Mucosa of stomach (tissue), 1 donor: Measurements from ENCODE around the gene ANKDD1B.

Experiments used
- H3K27me3 ChIP-seq: one replicate; pipeline ENCODE4 v1.7.0; 2013; ENCODE audit warnings: mild to moderate bottlenecking, low read length; ENCODE audit not compliant: control insufficient read depth, insufficient read depth
- H3K36me3 ChIP-seq: one replicate; pipeline ENCODE4 v1.7.0; 2013; ENCODE audit warnings: low read length; ENCODE audit not compliant: control insufficient read depth, insufficient read depth
- H3K4me1 ChIP-seq: one replicate; pipeline ENCODE4 v1.7.0; 2013; ENCODE audit warnings: mild to moderate bottlenecking, low read length; ENCODE audit not compliant: control insufficient read depth, insufficient read depth
- H3K4me3 ChIP-seq: one replicate; pipeline ENCODE4 v1.7.0; 2013; ENCODE audit warnings: low read length
- H3K9ac ChIP-seq: one replicate; pipeline ENCODE4 v1.7.0; 2013; ENCODE audit warnings: mild to moderate bottlenecking, low read length, moderate library complexity
- H3K9me3 ChIP-seq: one replicate; pipeline ENCODE4 v1.7.0; 2013; ENCODE audit warnings: mild to moderate bottlenecking, low read length, moderate library complexity; ENCODE audit not compliant: control insufficient read depth
- donor health status: Pancreatic carcinoma.

ANKDD1B gene

GRCh38 chr5:75617736-75618352 is 6.6 kb downstream of the ANKDD1B start:
- no peaks in the 10 kb centered on the region for H3K9me3 ChIP-seq
- no peaks in the 10 kb centered on the region for H3K27me3 ChIP-seq
- no peaks in the 10 kb centered on the region for H3K36me3 ChIP-seq
- H3K4me3 ChIP-seq: no peak overlapping the region
- H3K9ac ChIP-seq: no peak overlapping the region
- H3K4me1 ChIP-seq: peaks cover 53% of the 10 kb centered on the region

- Histone ChIP-seq H3K36me3 (no peaks in the 10 kb centered on the region), H3K4me1 (peaks cover 70% of the 10 kb centered on the region), H3K27me3 (no peaks in the 10 kb centered on the region), H3K9ac (no peak overlapping the region), H3K4me3 (no peak overlapping the region), H3K9me3 (no peaks in the 10 kb centered on the region)
Measured at GRCh38 chr5:75620184-75620959, 9.1 kb downstream of the ANKDD1B start.

GRCh38 chr5:75622564-75622963 is 11.3 kb downstream of the ANKDD1B start:
- H3K4me3 ChIP-seq: no peak overlapping the region
- H3K9me3 ChIP-seq: no peaks in the 10 kb centered on the region
- no peaks in the 10 kb centered on the region for H3K36me3 ChIP-seq
- peaks cover 53% of the 10 kb centered on the region for H3K4me1 ChIP-seq
- no peaks in the 10 kb centered on the region for H3K27me3 ChIP-seq
- no peak overlapping the region for H3K9ac ChIP-seq

GRCh38 chr5:75623846-75624245 is 12.6 kb downstream of the ANKDD1B start:
- Histone ChIP-seq H3K27me3 (no peaks in the 10 kb centered on the region), H3K36me3 (no peaks in the 10 kb centered on the region), H3K4me3 (no peak overlapping the region), H3K9me3 (no peaks in the 10 kb centered on the region), H3K9ac (peak overlapping the region; percentile 22), H3K4me1 (peaks cover 48% of the 10 kb centered on the region)

- H3K36me3 ChIP-seq: no peaks in the 10 kb centered on the region
- no peak overlapping the region for H3K4me3 ChIP-seq
- no peaks in the 10 kb centered on the region for H3K27me3 ChIP-seq
- H3K9ac ChIP-seq: no peak overlapping the region
- H3K9me3 ChIP-seq: no peaks in the 10 kb centered on the region
- H3K4me1 ChIP-seq: peaks cover 31% of the 10 kb centered on the region
Measured at GRCh38 chr5:75626959-75627358, 15.7 kb downstream of the ANKDD1B start.

GRCh38 chr5:75627801-75628200 is 16.5 kb downstream of the ANKDD1B start:
- no peak overlapping the region for H3K4me3 ChIP-seq
- peaks cover 26% of the 10 kb centered on the region for H3K4me1 ChIP-seq
- no peaks in the 10 kb centered on the region for H3K9me3 ChIP-seq
- H3K9ac ChIP-seq: no peak overlapping the region
- H3K27me3 ChIP-seq: no peaks in the 10 kb centered on the region
- H3K36me3 ChIP-seq: no peaks in the 10 kb centered on the region

GRCh38 chr5:75630875-75631274 is 19.6 kb downstream of the ANKDD1B start:
- Histone ChIP-seq H3K4me1 (peaks cover 4% of the 10 kb centered on the region), H3K27me3 (no peaks in the 10 kb centered on the region), H3K4me3 (no peak overlapping the region), H3K9me3 (no peaks in the 10 kb centered on the region), H3K9ac (no peak overlapping the region), H3K36me3 (no peaks in the 10 kb centered on the region)

GRCh38 chr5:75632321-75632720 is 21.1 kb downstream of the ANKDD1B start:
- Histone ChIP-seq H3K4me3 (no peak overlapping the region), H3K36me3 (no peaks in the 10 kb centered on the region), H3K9ac (no peak overlapping the region), H3K27me3 (no peaks in the 10 kb centered on the region), H3K9me3 (no peaks in the 10 kb centered on the region), H3K4me1 (peaks cover 4% of the 10 kb centered on the region)

- H3K36me3 ChIP-seq: no peaks in the 10 kb centered on the region
- H3K9ac ChIP-seq: no peak overlapping the region
- H3K4me3 ChIP-seq: no peak overlapping the region
- H3K9me3 ChIP-seq: no peaks in the 10 kb centered on the region
- H3K27me3 ChIP-seq: no peaks in the 10 kb centered on the region
- H3K4me1 ChIP-seq: no peaks in the 10 kb centered on the region
Measured at GRCh38 chr5:75637949-75638348, 26.7 kb downstream of the ANKDD1B start.

- no peaks in the 10 kb centered on the region for H3K27me3 ChIP-seq
- no peak overlapping the region for H3K4me3 ChIP-seq
- no peak overlapping the region for H3K9ac ChIP-seq
- no peaks in the 10 kb centered on the region for H3K4me1 ChIP-seq
- H3K9me3 ChIP-seq: no peaks in the 10 kb centered on the region
- H3K36me3 ChIP-seq: no peaks in the 10 kb centered on the region
Measured at GRCh38 chr5:75639535-75640311, 28.5 kb downstream of the ANKDD1B start.

- Histone ChIP-seq H3K9ac (no peak overlapping the region), H3K36me3 (no peaks in the 10 kb centered on the region), H3K27me3 (no peaks in the 10 kb centered on the region)
Measured at GRCh38 chr5:75640395-75640794, 29.1 kb downstream of the ANKDD1B start.

GRCh38 chr5:75640826-75641225 is 29.6 kb downstream of the ANKDD1B start:
- no peaks in the 10 kb centered on the region for H3K27me3 ChIP-seq
- no peaks in the 10 kb centered on the region for H3K9me3 ChIP-seq

More at GRCh38 chr5:75640395-75640794, 29.1 kb downstream of the ANKDD1B start:
- H3K4me3 ChIP-seq: no peak overlapping the region
- no peaks in the 10 kb centered on the region for H3K9me3 ChIP-seq
- no peaks in the 10 kb centered on the region for H3K4me1 ChIP-seq

More at GRCh38 chr5:75640826-75641225, 29.6 kb downstream of the ANKDD1B start:
- Histone ChIP-seq H3K4me1 (no peaks in the 10 kb centered on the region), H3K36me3 (no peaks in the 10 kb centered on the region), H3K4me3 (no peak overlapping the region), H3K9ac (no peak overlapping the region)
